HT1080 (cell line): ENCODE measurements around the gene CD74. TPM values are rescaled to one million over a fixed set of nuclear protein-coding genes. Genes with fewer than 3 reads are reported as not detected.

ENCODE experiments used
- DNase-seq: peaks from one replicate; pipeline ENCODE4 v3.0.0-alpha.2; 2015; ENCODE audit warnings: low read depth
- total RNA-seq: library from RNA; depleted of rRNA; stranded (reverse); fragments of >200 nt; shearing (Covaris generic); gene quantifications from 2 replicates; pipeline ENCODE4 v1.2.3, GENCODE V29; 2014; rRNA removed

The CD74 gene
- total RNA-seq, 1 experiment from 2014 or later = 1.2 TPM

DNA sequence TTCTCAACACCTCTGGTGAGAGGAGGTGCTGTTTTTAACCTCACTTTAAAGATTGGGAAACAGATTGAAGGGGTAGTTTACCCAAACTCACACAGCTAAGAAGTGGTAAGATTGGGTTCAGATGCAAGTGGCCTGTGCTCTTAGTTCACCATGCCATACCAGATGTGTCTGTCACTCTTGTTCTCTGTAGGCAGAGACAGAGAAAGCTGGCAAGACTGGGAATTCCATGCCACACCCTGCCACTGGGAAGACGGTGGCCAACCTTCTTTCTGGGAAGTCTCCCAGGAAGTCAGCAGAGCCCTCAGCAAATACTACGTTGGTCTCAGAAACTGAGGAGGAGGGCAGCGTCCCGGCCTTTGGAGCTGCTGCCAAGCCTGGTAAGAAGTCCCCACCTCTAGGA, 44.2 kb downstream of the CD74 start:
- DNase-seq = no peak

DNA sequence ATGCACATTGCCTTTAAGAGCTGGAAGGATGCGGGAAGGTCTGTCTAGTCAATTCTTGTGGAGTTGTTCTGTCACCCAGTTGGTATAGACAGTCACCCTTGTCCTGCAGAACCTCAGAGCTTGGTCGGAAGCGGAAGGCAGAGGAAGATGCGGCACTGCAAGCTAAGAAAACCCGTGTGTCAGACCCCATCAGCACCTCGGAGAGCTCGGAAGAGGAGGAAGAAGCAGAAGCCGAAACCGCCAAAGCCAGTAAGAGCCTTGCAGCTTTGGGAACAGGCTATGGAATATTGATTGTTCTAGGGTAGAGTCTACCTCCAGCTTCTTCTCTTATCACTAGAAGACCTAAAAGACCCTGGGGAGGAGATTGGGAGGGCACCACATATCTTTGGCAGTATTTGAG, 48.7 kb downstream of the CD74 start:
- no peak for DNase-seq

DNA sequence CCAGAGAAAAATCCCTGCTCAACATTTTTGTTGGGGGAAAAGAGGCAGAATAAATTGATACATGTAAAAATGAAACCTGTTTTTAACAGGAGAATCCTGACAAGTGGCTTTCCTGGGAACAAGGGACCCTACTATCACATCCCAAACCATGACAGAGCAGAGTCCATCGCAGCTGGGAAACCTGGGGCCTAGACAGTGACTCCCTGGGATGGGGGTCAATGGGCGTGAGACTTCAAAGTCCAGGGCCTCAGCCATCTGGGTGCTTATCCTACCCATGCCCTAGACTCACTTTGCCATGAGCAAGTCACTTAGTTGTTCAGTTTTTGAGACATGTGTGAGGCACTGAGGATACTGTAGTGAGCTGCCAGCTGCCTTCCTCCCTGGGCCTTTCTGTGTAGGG, 49.5 kb downstream of the CD74 start:
- no peak for DNase-seq

DNA sequence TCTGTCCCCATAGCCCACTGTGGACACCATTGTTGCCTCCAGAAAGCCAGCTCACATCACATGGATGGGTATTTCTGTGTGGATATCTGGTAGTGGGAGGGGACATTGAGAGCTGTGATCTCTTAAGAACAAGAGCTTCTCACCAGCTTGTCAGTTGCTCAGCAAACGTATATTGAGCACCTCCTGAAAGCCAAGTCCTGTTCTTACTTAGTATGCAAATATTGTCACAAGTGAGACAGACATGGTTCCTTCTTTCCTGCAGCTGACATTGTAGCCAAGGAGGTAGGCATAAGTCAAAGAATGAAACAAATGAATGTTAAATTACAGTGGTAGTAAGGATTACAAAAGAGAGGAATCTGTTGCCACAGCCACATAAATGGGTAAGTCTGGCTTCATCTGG, 51.4 kb downstream of the CD74 start:
- no peak for DNase-seq

DNA sequence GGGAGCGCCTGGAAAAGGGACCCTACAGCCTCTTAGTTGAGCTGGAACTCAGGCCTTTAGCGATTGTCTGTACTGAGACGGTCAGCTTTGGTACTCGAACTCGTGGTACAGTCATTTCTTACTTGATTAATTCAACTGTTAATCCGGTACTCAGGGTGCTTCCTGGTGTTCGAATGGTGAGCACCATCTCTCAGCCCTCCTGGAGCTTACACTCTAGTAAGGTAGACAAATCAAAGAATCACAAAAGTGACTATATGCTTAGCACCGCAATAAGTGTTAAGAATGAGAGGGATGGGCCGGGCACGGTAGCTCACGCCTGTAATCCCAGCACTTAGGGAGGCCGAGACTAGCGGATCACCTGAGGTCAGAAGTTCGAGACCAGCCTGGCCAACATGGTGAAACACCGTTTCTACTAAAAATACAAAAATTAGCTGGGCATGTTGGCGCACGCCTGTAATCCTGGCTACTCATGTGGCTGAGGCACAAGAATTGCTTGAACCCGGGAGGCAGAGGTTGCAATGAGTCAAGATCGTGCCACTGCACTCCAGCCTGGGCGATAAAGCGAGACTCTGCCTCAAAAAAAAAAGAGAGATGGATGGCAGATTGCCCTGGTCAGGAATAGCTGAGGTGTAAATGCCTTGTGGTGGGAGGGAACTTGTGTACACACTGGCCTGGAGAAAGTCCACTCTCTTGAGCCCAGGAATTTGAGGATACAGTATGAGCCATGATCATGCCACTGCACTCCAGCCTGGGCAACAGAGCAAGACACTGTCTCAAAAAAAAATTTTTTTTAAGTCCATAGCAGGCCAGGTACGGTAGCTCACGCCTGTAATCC, 54.2 kb downstream of the CD74 start:
- no peak for DNase-seq

DNA sequence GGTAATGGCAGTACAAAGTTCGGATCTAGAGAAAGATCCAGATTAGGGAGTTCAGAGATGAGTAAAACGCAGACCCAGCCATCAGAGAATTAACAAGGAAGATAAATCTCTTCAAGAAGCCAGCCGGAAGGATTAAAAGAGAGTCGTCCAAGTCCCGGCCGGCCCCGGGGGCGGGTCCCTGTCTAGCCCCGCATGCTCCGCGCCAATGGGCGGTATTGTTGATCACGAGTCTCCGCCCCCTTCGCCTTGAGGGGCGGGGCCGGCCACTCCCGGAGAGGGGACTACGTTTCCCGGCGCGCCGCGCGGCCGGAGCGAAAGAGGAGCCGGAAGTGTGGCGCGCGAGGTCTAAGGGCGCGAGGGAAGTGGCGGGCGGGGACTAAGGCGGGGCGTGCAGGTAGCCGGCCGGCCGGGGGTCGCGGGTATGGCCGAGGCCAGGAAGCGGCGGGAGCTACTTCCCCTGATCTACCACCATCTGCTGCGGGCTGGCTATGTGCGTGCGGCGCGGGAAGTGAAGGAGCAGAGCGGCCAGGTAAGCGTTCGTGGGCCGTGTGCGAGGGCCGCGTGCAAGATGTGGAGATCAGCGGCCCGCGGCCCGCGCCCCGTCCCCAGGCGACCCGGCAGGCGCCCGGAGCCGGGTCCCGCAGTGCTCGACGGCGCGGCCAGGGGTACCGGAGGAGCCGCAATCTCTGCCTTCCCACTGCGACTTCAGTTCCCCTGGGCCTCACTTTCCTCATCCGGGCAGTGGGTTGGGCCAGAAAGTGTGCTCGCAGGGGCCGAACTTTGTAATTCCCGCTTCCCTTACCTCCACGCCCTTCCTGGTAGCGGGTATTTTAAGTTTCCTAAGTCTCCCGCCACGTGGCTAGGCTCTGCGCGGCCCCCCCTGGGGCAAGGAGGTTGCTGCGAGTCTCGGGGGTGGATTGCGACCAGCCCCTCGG, 55.1 kb downstream of the CD74 start, which contains the start of gene TCOF1:
TSS of gene TCOF1 (plus strand) at position 372 of the 935 bp plus-strand sequence. CDS start at position 422, 50 bp downstream.
- peak; percentile 94 for DNase-seq

DNA sequence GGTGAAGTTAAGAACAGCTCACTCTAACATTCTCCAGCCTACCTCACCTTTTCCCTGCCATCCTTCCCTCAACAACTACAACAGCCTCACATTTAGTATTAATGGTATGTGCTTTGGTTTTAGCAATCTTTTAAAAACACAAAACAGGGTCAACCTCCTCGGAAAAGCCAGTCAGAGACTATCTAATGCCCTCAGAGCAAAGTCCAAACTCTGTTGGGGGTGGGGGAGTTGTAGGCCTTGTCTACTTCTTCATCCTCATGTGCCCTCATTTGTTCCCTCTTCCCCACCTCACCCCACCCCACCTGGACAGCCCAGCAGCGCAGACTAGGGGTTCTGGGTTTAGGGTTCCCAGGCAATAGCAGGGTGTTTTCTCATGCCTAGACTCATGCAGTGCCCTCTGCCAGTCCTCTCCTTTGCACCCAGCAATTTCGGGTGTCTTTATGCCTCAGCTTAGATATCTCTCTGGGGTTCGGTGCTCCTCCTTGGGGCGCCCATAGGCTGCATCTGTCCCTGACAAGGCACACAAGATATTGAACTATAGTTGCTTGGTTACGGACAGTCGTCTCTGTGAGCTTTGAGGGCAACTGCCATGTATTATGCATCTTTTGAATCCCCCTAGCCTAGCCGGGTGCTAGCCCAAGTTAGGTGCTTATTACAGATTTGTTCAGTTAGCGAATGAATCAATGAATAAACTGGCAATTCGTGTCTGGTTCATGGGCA, 56.0 kb downstream of the CD74 start:
- DNase-seq = no peak

DNA sequence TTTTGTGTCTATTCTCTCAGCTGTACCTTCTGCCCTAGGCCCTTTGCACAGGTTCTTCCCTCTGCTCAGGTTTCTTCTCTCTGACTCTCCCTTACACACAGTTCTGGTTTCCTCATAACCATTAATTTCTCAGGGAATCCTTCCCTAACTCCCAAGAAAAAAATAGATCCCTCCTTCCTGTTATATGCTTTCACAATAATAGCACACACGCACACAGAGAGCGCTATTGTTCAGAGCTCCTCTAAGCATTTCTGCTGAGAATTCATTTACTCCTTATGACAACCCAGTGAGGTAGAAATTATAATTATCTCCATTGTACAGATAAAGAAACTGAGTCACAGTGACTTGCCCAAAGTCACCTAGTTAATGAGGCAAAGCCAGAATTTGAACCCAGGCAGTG, 56.9 kb downstream of the CD74 start:
- no peak for DNase-seq

DNA sequence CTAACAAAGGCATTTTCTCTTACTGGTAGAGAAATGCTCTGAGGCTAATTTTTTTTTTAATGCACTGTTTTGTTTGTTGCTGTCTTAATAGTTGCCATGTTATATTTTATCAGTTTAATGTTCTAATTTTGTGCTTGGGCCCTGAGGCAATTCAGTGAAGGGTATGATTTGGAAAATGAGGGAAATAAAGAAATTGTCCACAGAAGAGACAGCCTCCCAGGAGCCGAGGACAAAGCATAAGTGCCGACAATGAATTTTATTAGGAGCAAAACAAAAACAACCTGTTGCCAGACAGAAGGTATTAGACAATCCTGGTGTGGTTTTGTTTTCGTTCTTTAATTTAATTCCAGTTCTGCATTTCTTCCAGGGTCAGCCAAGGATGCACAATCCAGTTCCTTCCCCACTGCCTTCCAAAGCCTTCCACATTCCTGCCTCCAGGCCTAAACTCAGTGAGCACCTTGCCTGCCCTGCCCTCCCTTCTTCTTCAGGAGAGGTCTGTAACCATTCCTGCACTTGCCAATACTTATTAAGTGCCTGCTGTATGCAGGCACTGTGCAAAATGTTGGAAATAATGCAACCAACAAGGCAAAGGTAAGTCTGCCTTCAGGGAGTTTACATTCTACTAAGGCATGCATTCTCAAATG, 59.6 kb downstream of the CD74 start:
- DNase-seq = no peak

DNA sequence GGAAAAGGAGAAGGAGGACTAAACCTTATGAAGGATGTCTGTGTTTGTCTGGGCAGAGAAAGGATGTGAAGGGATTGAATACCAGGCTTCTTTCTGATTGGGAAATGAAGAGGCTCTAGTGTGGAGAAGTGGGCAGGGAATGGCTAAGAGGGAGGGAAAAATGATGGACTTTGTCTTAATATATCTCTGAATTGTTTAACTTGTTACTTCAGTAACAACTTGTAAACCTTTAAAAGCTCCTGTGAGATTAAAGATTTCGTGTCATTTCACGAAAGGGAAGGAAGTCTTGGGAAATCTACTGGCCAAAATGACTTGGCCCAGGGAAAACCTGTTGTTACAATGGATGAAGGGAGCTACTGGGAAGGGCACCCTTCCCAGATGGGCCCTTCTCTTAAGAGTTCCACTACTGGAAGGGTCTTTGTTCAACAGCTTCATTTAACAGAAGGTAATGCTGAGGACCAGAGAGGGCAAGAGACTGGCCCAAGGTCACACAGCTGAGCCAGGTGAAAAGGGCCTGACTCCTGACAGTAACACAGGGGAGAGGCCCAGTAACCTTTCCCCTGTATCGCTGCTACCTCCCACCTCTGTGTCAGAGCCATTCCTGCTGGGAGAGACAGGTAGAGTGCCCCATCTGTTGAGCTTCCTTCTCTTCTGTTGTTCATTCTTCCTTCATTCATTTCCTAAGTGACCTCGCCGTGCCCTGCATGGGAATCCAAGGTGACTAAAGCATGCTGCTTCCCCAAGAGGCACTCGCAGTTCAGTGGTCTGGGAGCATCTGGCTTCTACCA, 60.3 kb downstream of the CD74 start:
- no peak for DNase-seq

Other genes starting within 250 kb of the CD74 start
- gene CDX1, start 246.1 kb downstream of the CD74 start, total RNA-seq = not detected in 2 replicates
- gene SLC6A7, start 222.8 kb downstream of the CD74 start, total RNA-seq = 0.03 TPM in 1 of 2 replicates, not detected in the other
- gene CAMK2A, start 123.1 kb downstream of the CD74 start, total RNA-seq = not detected in 2 replicates
- gene ARSI, start 110.0 kb downstream of the CD74 start, total RNA-seq = 0.20 and 0.82 TPM in 2 replicates
- gene TCOF1, start 55.2 kb downstream of the CD74 start, total RNA-seq = 84.9 and 92.9 TPM in 2 replicates
- 1,800 and 2,863 TPM in 2 replicates for gene RPS14, start 36.8 kb upstream of the CD74 start, total RNA-seq
- 47.6 and 58.6 TPM in 2 replicates for gene NDST1, start 95.2 kb upstream of the CD74 start, total RNA-seq
- gene SYNPO, start 227.8 kb upstream of the CD74 start, total RNA-seq = 5.3 and 6.8 TPM in 2 replicates
- gene MYOZ3, start 248.3 kb upstream of the CD74 start, total RNA-seq = not detected in 2 replicates